ENCODE measurements around the gene EEF1A2. TPM values are rescaled to one million over a fixed set of nuclear protein-coding genes. Genes with fewer than 3 reads are reported as not detected.
"Not testable (repeated sequence)": the region's sequence is repeated elsewhere in the genome, so short reads cannot be mapped to it uniquely, and the experiment has no call there.

The EEF1A2 gene
- total and polyA plus RNA-seq, 5 donors from 2014 or later: 0.10 to 2.1 (median 0.33) TPM; not detected in 1

GRCh38 chr20:63483834-63484233 is 15.0 kb downstream of the EEF1A2 start:
- Mint-ChIP-seq H3K36me3 (no peaks in the 10 kb centered on the region), H3K27me3 (peaks cover 14% of the 10 kb centered on the region)

GRCh38 chr20:63482021-63482587 is 16.8 kb downstream of the EEF1A2 start:
- H3K36me3 ChIP-seq (ENCODE audit: control insufficient read depth, insufficient read depth, low read length): no peaks in the 10 kb centered on the region
- Mint-ChIP-seq H3K36me3 (no peaks in the 10 kb centered on the region), H3K4me1 (peaks cover 0 to 3% (median 0%) of the 10 kb centered on the region in 4 donors), H3K27me3 (peaks cover 24% of the 10 kb centered on the region), H3K9me3 (no peaks in the 10 kb centered on the region), H3K4me3 (no peak overlapping the region), H3K27ac (no peak overlapping the region)
- H3K27ac ChIP-seq (ENCODE audit: insufficient read depth, low read length, poor library complexity, severe bottlenecking): no peak overlapping the region
- no peak for ATAC-seq (ENCODE audit: low read depth in 2 of 2)
- no peaks in the 10 kb centered on the region for H3K9me3 ChIP-seq (ENCODE audit: control insufficient read depth in 2 of 2, low read length in 2 of 2)
- H3K27me3 ChIP-seq (ENCODE audit: control insufficient read depth, insufficient read depth, low read length): no peaks in the 10 kb centered on the region
- no peaks in the 10 kb centered on the region for H3K4me1 ChIP-seq (ENCODE audit: control insufficient read depth, insufficient read depth, low read length, poor library complexity, severe bottlenecking)
- H3K4me3 ChIP-seq (ENCODE audit: low read depth, low read length): no peak overlapping the region
- DNase-seq: no peak

More at GRCh38 chr20:63483834-63484233, 15.0 kb downstream of the EEF1A2 start:
- DNase-seq (no peak), ATAC-seq (ENCODE audit: low read depth in 2 of 2) (no peak)
- Histone ChIP-seq H3K9me3 (ENCODE audit: control insufficient read depth in 2 of 2, low read length in 2 of 2) (no peaks in the 10 kb centered on the region), H3K27me3 (ENCODE audit: control insufficient read depth, insufficient read depth, low read length) (no peaks in the 10 kb centered on the region), H3K4me1 (ENCODE audit: control insufficient read depth, insufficient read depth, low read length, poor library complexity, severe bottlenecking) (no peaks in the 10 kb centered on the region), H3K36me3 (ENCODE audit: control insufficient read depth, insufficient read depth, low read length) (no peaks in the 10 kb centered on the region), H3K4me3 (ENCODE audit: low read depth, low read length) (no peak overlapping the region), H3K27ac (ENCODE audit: insufficient read depth, low read length, poor library complexity, severe bottlenecking) (no peak overlapping the region)
- no peak overlapping the region for H3K27ac Mint-ChIP-seq
- no peak overlapping the region for H3K4me3 Mint-ChIP-seq
- peaks cover 0 to 3% (median 0%) of the 10 kb centered on the region in 4 donors for H3K4me1 Mint-ChIP-seq
- H3K9me3 Mint-ChIP-seq: no peaks in the 10 kb centered on the region

GRCh38 chr20:63481503-63481902 is 17.4 kb downstream of the EEF1A2 start:
- no peaks in the 10 kb centered on the region for H3K9me3 ChIP-seq (ENCODE audit: control insufficient read depth in 2 of 2, low read length in 2 of 2)
- H3K9me3 Mint-ChIP-seq: no peaks in the 10 kb centered on the region
- H3K27me3 ChIP-seq (ENCODE audit: control insufficient read depth, insufficient read depth, low read length): no peaks in the 10 kb centered on the region
- no peak overlapping the region for H3K4me3 ChIP-seq (ENCODE audit: low read depth, low read length)
- H3K4me1 ChIP-seq (ENCODE audit: control insufficient read depth, insufficient read depth, low read length, poor library complexity, severe bottlenecking): no peaks in the 10 kb centered on the region
- no peak overlapping the region for H3K4me3 Mint-ChIP-seq
- no peaks in the 10 kb centered on the region for H3K36me3 ChIP-seq (ENCODE audit: control insufficient read depth, insufficient read depth, low read length)
- H3K27me3 Mint-ChIP-seq: peaks cover 30% of the 10 kb centered on the region
- H3K27ac Mint-ChIP-seq: no peak overlapping the region
- no peak for DNase-seq
- ATAC-seq (ENCODE audit: low read depth in 2 of 2): no peak
- H3K27ac ChIP-seq (ENCODE audit: insufficient read depth, low read length, poor library complexity, severe bottlenecking): no peak overlapping the region
- peaks cover 0 to 3% (median 0%) of the 10 kb centered on the region in 4 donors for H3K4me1 Mint-ChIP-seq
- H3K36me3 Mint-ChIP-seq: no peaks in the 10 kb centered on the region

- not testable (repeated sequence) for H3K36me3 ChIP-seq (ENCODE audit: control insufficient read depth, insufficient read depth, low read length); H3K27ac ChIP-seq (ENCODE audit: insufficient read depth, low read length, poor library complexity, severe bottlenecking); H3K4me1 Mint-ChIP-seq; H3K4me3 ChIP-seq (ENCODE audit: low read depth, low read length); ATAC-seq (ENCODE audit: low read depth in 2 of 2); H3K27me3 ChIP-seq (ENCODE audit: control insufficient read depth, insufficient read depth, low read length); H3K36me3 Mint-ChIP-seq; H3K9me3 ChIP-seq (ENCODE audit: control insufficient read depth in 2 of 2, low read length in 2 of 2); DNase-seq; H3K4me3 Mint-ChIP-seq; H3K27ac Mint-ChIP-seq; H3K9me3 Mint-ChIP-seq; H3K4me1 ChIP-seq (ENCODE audit: control insufficient read depth, insufficient read depth, low read length, poor library complexity, severe bottlenecking)
- peaks cover 46% of the 10 kb centered on the region for H3K27me3 Mint-ChIP-seq
These were observed 19.0 kb downstream of the EEF1A2 start for GRCh38 chr20:63479695-63480419.

- no peaks in the 10 kb centered on the region for H3K4me1 ChIP-seq (ENCODE audit: control insufficient read depth, insufficient read depth, low read length, poor library complexity, severe bottlenecking)
- H3K27me3 ChIP-seq (ENCODE audit: control insufficient read depth, insufficient read depth, low read length): no peaks in the 10 kb centered on the region
- no peaks in the 10 kb centered on the region for H3K36me3 ChIP-seq (ENCODE audit: control insufficient read depth, insufficient read depth, low read length)
- no peak for DNase-seq
- Mint-ChIP-seq H3K27ac (no peak overlapping the region), H3K36me3 (no peaks in the 10 kb centered on the region), H3K4me3 (no peak overlapping the region), H3K4me1 (peaks cover 0 to 6% (median 0%) of the 10 kb centered on the region in 4 donors), H3K9me3 (no peaks in the 10 kb centered on the region), H3K27me3 (peaks cover 54% of the 10 kb centered on the region)
- H3K27ac ChIP-seq (ENCODE audit: insufficient read depth, low read length, poor library complexity, severe bottlenecking): no peak overlapping the region
- no peaks in the 10 kb centered on the region for H3K9me3 ChIP-seq (ENCODE audit: control insufficient read depth in 2 of 2, low read length in 2 of 2)
- H3K4me3 ChIP-seq (ENCODE audit: low read depth, low read length): no peak overlapping the region
- no peak for ATAC-seq (ENCODE audit: low read depth in 2 of 2)
These were observed 20.3 kb downstream of the EEF1A2 start for GRCh38 chr20:63478346-63479302.

GRCh38 chr20:63477944-63478343 is 20.9 kb downstream of the EEF1A2 start:
- ATAC-seq (ENCODE audit: low read depth in 2 of 2): no peak
- Mint-ChIP-seq H3K4me3 (no peak overlapping the region), H3K4me1 (peaks cover 0 to 6% (median 0%) of the 10 kb centered on the region in 4 donors), H3K36me3 (no peaks in the 10 kb centered on the region), H3K27me3 (peaks cover 54% of the 10 kb centered on the region), H3K27ac (no peak overlapping the region), H3K9me3 (no peaks in the 10 kb centered on the region)
- no peak for DNase-seq
- no peak overlapping the region for H3K4me3 ChIP-seq (ENCODE audit: low read depth, low read length)
- no peaks in the 10 kb centered on the region for H3K36me3 ChIP-seq (ENCODE audit: control insufficient read depth, insufficient read depth, low read length)
- no peaks in the 10 kb centered on the region for H3K4me1 ChIP-seq (ENCODE audit: control insufficient read depth, insufficient read depth, low read length, poor library complexity, severe bottlenecking)
- H3K27me3 ChIP-seq (ENCODE audit: control insufficient read depth, insufficient read depth, low read length): no peaks in the 10 kb centered on the region
- H3K27ac ChIP-seq (ENCODE audit: insufficient read depth, low read length, poor library complexity, severe bottlenecking): no peak overlapping the region
- H3K9me3 ChIP-seq (ENCODE audit: control insufficient read depth in 2 of 2, low read length in 2 of 2): no peaks in the 10 kb centered on the region

GRCh38 chr20:63477061-63477616 is 21.7 kb downstream of the EEF1A2 start:
- Histone ChIP-seq H3K36me3 (ENCODE audit: control insufficient read depth, insufficient read depth, low read length) (no peaks in the 10 kb centered on the region), H3K9me3 (ENCODE audit: control insufficient read depth in 2 of 2, low read length in 2 of 2) (no peaks in the 10 kb centered on the region), H3K4me1 (ENCODE audit: control insufficient read depth, insufficient read depth, low read length, poor library complexity, severe bottlenecking) (peaks cover 2% of the 10 kb centered on the region), H3K27ac (ENCODE audit: insufficient read depth, low read length, poor library complexity, severe bottlenecking) (no peak overlapping the region), H3K4me3 (ENCODE audit: low read depth, low read length) (no peak overlapping the region), H3K27me3 (ENCODE audit: control insufficient read depth, insufficient read depth, low read length) (no peaks in the 10 kb centered on the region)
- no peak overlapping the region for H3K4me3 Mint-ChIP-seq
- H3K9me3 Mint-ChIP-seq: no peaks in the 10 kb centered on the region
- H3K27me3 Mint-ChIP-seq: peaks cover 54% of the 10 kb centered on the region
- H3K36me3 Mint-ChIP-seq: no peaks in the 10 kb centered on the region
- no peak overlapping the region for H3K27ac Mint-ChIP-seq
- H3K4me1 Mint-ChIP-seq: peaks cover 0 to 6% (median 0%) of the 10 kb centered on the region in 4 donors
- DNase-seq: no peak
- ATAC-seq (ENCODE audit: low read depth in 2 of 2): no peak

Measured in CD4-positive, CD25-positive, alpha-beta regulatory T cell (primary cell).